NCI-H2029 (cell line): ENCODE results near the gene ADD1.

Experiments used
- DNase-seq: peaks from one replicate; lab custom pipeline; 2025; lab: John Stamatoyannopoulos, UW

Gene ADD1

DNA sequence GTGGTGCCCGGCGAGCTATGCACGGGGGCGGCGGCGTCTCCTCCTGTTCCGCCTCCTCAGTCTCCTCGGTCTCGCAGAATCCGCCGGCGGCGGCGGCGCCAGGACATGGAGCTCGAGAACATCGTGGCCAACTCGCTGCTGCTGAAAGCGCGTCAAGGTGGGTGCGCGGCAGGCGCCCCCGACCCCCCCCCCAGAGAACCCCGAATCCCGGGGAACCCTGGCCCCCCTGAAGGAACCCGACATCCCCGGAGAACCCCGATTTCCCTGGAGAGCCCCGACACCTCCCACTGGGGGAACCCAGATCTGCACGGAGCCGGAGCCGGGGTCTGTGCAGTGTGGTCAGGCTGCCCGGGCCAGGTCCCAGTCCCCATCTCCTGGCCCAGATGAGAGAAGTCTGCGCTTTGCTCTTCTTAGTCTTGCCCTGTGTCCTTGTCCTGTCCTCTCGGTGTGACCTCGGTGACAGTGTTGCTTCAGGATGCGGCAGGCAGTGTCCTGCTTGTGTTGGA is 120.4 kb downstream of the ADD1 start:
- DNase-seq = no peak

DNA sequence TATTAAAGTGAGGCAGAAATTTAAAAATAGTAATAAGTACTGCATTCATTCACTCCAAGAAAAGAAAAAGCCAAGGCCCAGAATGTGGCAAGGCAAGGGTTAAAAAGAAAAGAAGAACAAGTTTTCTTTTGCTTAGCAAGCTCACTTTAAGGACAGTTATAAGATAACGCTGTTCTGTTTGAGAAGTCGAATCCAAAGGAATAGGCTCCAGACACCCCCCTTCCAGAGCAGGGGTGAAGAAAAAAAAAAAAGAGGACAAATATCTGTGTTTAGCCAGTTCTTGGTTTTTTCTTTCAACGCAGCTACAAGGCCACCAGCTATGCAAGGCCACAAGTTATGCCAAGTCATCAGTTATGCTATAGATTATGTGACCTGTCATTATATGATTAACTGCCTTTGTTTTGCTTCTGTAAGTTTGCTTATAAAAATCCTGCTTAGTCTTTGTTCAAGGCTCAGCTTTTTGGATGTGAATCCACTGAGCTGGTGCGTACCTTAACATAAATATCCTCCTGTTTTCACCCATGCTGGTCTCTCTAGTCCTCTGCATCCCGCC is 121.1 kb downstream of the ADD1 start:
- no peak for DNase-seq

- no peak for DNase-seq
These were observed 121.6 kb downstream of the ADD1 start for GRCh38 chr4:2965262-2965661.

DNA sequence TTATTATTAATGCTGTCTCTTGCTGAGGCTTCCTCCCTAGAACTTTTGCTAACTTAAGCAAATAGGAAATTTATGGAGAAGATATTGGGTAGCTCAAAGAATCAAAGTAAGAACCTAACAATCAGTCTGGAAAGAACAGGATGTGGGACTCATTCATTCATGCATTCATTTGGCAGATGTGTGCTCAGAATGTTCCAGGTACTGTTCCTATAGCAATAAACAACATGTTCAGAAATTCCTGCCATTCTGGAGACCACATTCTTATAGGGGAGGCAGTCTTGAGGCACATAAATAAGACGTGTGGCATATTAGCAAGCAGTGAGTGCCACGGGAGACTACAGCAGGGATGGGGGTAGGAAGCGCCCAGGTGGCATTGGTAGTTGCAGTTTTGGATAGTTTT is 124.7 kb downstream of the ADD1 start:
- DNase-seq = no peak

- no peak for DNase-seq
These were observed 127.6 kb downstream of the ADD1 start for GRCh38 chr4:2971275-2971674.

GRCh38 chr4:2977211-2978088 is 133.8 kb downstream of the ADD1 start:
- DNase-seq = peak; percentile 52
